ENCODE results near the gene ZNF322. TPM values are rescaled to one million over a fixed set of nuclear protein-coding genes. Genes with fewer than 3 reads are reported as not detected.

Gene ZNF322
- total RNA-seq, 2 experiments from 2014 or later = 12.2 to 19.0 TPM

DNA sequence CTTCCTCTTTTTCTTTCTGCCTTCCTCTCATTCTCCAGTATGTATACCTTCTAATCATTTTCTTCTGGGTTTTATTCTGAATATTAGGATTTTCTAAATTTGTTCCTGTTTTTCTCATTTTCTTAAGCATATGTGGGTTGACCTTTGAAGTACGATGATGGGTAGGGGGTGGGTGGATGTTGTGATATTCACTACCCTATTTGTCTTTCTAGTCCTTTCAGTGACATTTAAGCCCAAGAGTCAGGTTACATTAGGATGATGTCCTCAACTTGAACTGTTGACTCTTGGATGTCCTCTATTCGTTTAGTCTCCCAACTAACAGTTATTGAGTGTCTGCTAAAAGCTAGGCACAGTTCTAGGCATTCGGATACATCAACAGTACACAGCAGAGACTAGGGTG is 55.5 kb downstream of the ZNF322 start:
- TF ChIP-seq CTCF (conservative IDR thresholded peaks at IDR 0.05; ENCODE audit: low read length) (no peak), EZH2phosphoT487 (IDR thresholded peaks at IDR 0.05; ENCODE audit: borderline replicate concordance, low read depth, low read length) (no peak)
- POLR2A ChIA-PET = no interaction called here
- CTCF ChIA-PET (ENCODE audit: unreplicated experiment) = no interaction called here
- Histone ChIP-seq H3K4me2 (ENCODE audit: low read length) (no peak overlapping the region), H3K4me1 (ENCODE audit: insufficient read depth, low read length, poor library complexity, severe bottlenecking) (no peaks in the 10 kb centered on the region), H3K9me2 (ENCODE audit: insufficient read depth, low read length) (no peaks in the 10 kb centered on the region), H2AFZ (ENCODE audit: low read length) (no peak overlapping the region), H3K79me2 (ENCODE audit: insufficient read depth, low read depth, low read length) (peaks cover 3% of the 10 kb centered on the region; the same call in 1 of the 2 replicates), H3K36me3 (ENCODE audit: insufficient read depth, low read length) (peaks cover 21% of the 10 kb centered on the region), H3K9me3 (ENCODE audit: low read length) (no peaks in the 10 kb centered on the region), H3K27ac (ENCODE audit: low read depth, low read length, poor library complexity, severe bottlenecking) (no peak overlapping the region), H3K4me3 (ENCODE audit: low read depth, low read length, poor library complexity, severe bottlenecking) (no peak overlapping the region), H4K20me1 (ENCODE audit: insufficient read depth, low read length) (no peaks in the 10 kb centered on the region)
- no TSS peak for BruUV-seq (replicated peaks)
- DNase-seq (ENCODE audit: low spot score) = no peak
- intact Hi-C loops (cut with micrococcal nuclease; ENCODE audit: unreplicated experiment) = no loop called here

- peaks cover 14% of the 10 kb centered on the region for H3K4me1 ChIP-seq (ENCODE audit: insufficient read depth, low read length, poor library complexity, severe bottlenecking)
- TF ChIP-seq CTCF (conservative IDR thresholded peaks at IDR 0.05; ENCODE audit: low read length) = no peak
- no peak for TF ChIP-seq EZH2phosphoT487 (IDR thresholded peaks at IDR 0.05; ENCODE audit: borderline replicate concordance, low read depth, low read length)
- peaks cover 34% of the 10 kb centered on the region for H3K36me3 ChIP-seq (ENCODE audit: insufficient read depth, low read length)
- POLR2A ChIA-PET = interaction anchor here (0.6 kb wide), 2 partner anchors 1098 to 1100 kb away, joined by 4 to 5 read pairs; no protein-coding TSS in a partner anchor
- no peak overlapping the region for H3K4me3 ChIP-seq (ENCODE audit: low read depth, low read length, poor library complexity, severe bottlenecking)
- H2AFZ ChIP-seq (ENCODE audit: low read length) = no peak overlapping the region
- H4K20me1 ChIP-seq (ENCODE audit: insufficient read depth, low read length) = 0 out of 2 replicates have a peak, but pooled peaks cover 7% of the 10 kb centered on the region
- no peak overlapping the region for H3K4me2 ChIP-seq (ENCODE audit: low read length)
- intact Hi-C loops (cut with micrococcal nuclease; ENCODE audit: unreplicated experiment) = no loop called here
- H3K27ac ChIP-seq (ENCODE audit: low read depth, low read length, poor library complexity, severe bottlenecking) = no peak overlapping the region
- H3K79me2 ChIP-seq (ENCODE audit: insufficient read depth, low read depth, low read length) = peaks cover 20% of the 10 kb centered on the region
- no peaks in the 10 kb centered on the region for H3K9me3 ChIP-seq (ENCODE audit: low read length)
- CTCF ChIA-PET (ENCODE audit: unreplicated experiment) = no interaction called here
- BruUV-seq (replicated peaks) = no TSS peak
- no peak for DNase-seq (ENCODE audit: low spot score)
- no peaks in the 10 kb centered on the region for H3K9me2 ChIP-seq (ENCODE audit: insufficient read depth, low read length)
Measured at GRCh38 chr6:26602262-26602661, 57.3 kb downstream of the ZNF322 start.

DNA sequence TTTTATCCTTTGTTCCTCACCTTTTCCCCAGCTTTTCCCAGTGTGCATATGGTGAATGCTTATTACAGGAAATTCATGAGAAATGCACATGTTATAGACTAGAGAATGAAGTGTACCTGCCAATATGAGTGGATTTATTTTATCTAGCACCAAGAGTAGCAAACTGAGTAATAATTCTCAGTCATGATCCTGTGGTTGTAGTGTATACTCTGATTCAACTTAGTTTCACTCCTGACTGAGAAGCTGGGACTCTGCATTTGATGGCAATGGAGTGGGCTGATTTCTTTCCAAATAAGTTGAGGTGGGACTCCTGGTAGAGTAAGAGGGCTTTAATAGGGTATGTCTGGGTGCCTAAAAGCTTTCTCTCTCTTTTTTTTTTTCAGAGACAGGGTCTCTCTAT is 58.8 kb downstream of the ZNF322 start:
- no TSS peak for BruUV-seq (replicated peaks)

More for the DNA sequence above, 58.8 kb downstream of the ZNF322 start:
- H4K20me1 ChIP-seq (ENCODE audit: insufficient read depth, low read length) = 0 out of 2 replicates have a peak, but pooled peaks cover 7% of the 10 kb centered on the region
- H3K79me2 ChIP-seq (ENCODE audit: insufficient read depth, low read depth, low read length) = peaks cover 26% of the 10 kb centered on the region
- TF ChIP-seq CTCF (conservative IDR thresholded peaks at IDR 0.05; ENCODE audit: low read length) = no peak
- no peak for TF ChIP-seq EZH2phosphoT487 (IDR thresholded peaks at IDR 0.05; ENCODE audit: borderline replicate concordance, low read depth, low read length)
- ChIA-PET CTCF (ENCODE audit: unreplicated experiment) (interaction anchor here (0.6 kb wide), 1 partner anchor 1094 kb away, joined by 3 read pairs; no protein-coding TSS in a partner anchor), POLR2A (interaction anchor here (0.5 to 0.8 kb wide), 2 partner anchors 538 to 1202 kb away, joined by 3 to 4 read pairs; a partner anchor contains a TSS)
- H3K27ac ChIP-seq (ENCODE audit: low read depth, low read length, poor library complexity, severe bottlenecking) = no peak overlapping the region
- peaks cover 14% of the 10 kb centered on the region for H3K4me1 ChIP-seq (ENCODE audit: insufficient read depth, low read length, poor library complexity, severe bottlenecking)
- H3K4me3 ChIP-seq (ENCODE audit: low read depth, low read length, poor library complexity, severe bottlenecking) = no peak overlapping the region
- DNase-seq (ENCODE audit: low spot score) = no peak
- H2AFZ ChIP-seq (ENCODE audit: low read length) = no peak overlapping the region
- H3K36me3 ChIP-seq (ENCODE audit: insufficient read depth, low read length) = peaks cover 34% of the 10 kb centered on the region
- H3K4me2 ChIP-seq (ENCODE audit: low read length) = no peak overlapping the region
- H3K9me3 ChIP-seq (ENCODE audit: low read length) = no peaks in the 10 kb centered on the region
- no peaks in the 10 kb centered on the region for H3K9me2 ChIP-seq (ENCODE audit: insufficient read depth, low read length)
- intact Hi-C loops (cut with micrococcal nuclease; ENCODE audit: unreplicated experiment) = no loop called here

All from OCI-LY7 (cell line).